Mesendoderm (in vitro differentiated cells): ENCODE measurements around the gene SLC1A2.

Source experiments
- DNase-seq: peaks from one replicate; pipeline ENCODE4 v3.0.0; 2013
- H2AK5ac ChIP-seq: 2 replicates; pipeline ENCODE4 v1.6.1; 2013; ENCODE audit warnings: low read length, inconsistent platforms
- H2BK120ac ChIP-seq: 2 replicates; pipeline ENCODE4 v1.6.1; 2013; ENCODE audit warnings: low read depth, mild to moderate bottlenecking, low read length, moderate library complexity, mixed read lengths
- H2BK15ac ChIP-seq: replicated peaks from 2 replicates; pipeline ENCODE4 v1.6.1; 2013; ENCODE audit warnings: low read depth, mild to moderate bottlenecking, moderate library complexity
- H2BK5ac ChIP-seq: 2 replicates; pipeline ENCODE4 v1.6.1; 2013; ENCODE audit warnings: low read length, inconsistent platforms
- H3K18ac ChIP-seq: 2 replicates; pipeline ENCODE4 v1.6.1; 2013; ENCODE audit warnings: mild to moderate bottlenecking, low read length, mixed read lengths
- H3K23ac ChIP-seq: one replicate; pipeline ENCODE4 v1.6.1; 2013; ENCODE audit warnings: low read length
- H3K27ac ChIP-seq: 2 replicates; pipeline ENCODE4 v1.5.1; 2013; ENCODE audit warnings: low read depth, mild to moderate bottlenecking, inconsistent platforms, low read length, moderate library complexity
- H3K27me3 ChIP-seq: 2 replicates; pipeline ENCODE4 v1.6.1; 2013; ENCODE audit warnings: low read length, control low read depth, mild to moderate bottlenecking, inconsistent platforms; ENCODE audit not compliant: insufficient read depth, poor library complexity
- H3K36me3 ChIP-seq: 2 replicates; pipeline ENCODE4 v1.6.1; 2013; ENCODE audit warnings: low read length, inconsistent platforms; ENCODE audit not compliant: control insufficient read depth, insufficient read depth
- H3K4ac ChIP-seq: one replicate; pipeline ENCODE4 v1.6.1; 2013; ENCODE audit warnings: low read depth, mild to moderate bottlenecking, low read length, moderate library complexity
- H3K4me1 ChIP-seq: 2 replicates; pipeline ENCODE4 v1.6.1; 2013; ENCODE audit warnings: low read depth, low read length, inconsistent platforms; ENCODE audit not compliant: control insufficient read depth
- H3K4me2 ChIP-seq: 2 replicates; pipeline ENCODE4 v1.6.1; 2013; ENCODE audit warnings: low read length
- H3K4me3 ChIP-seq: 2 replicates; pipeline ENCODE4 v1.5.1; 2013; ENCODE audit warnings: mild to moderate bottlenecking, low read length
- H3K56ac ChIP-seq: one replicate; pipeline ENCODE4 v1.6.1; 2013; ENCODE audit warnings: low read length
- H3K79me1 ChIP-seq: 2 replicates; pipeline ENCODE4 v1.6.1; 2013; ENCODE audit warnings: low read length, inconsistent platforms
- H3K79me2 ChIP-seq: 2 replicates; pipeline ENCODE4 v1.6.1; 2013; ENCODE audit warnings: mild to moderate bottlenecking, low read length; ENCODE audit not compliant: control insufficient read depth, insufficient read depth
- H3K9ac ChIP-seq: 2 replicates; pipeline ENCODE4 v1.6.1; 2013; ENCODE audit warnings: low read length, inconsistent platforms
- H4K5ac ChIP-seq: one replicate; pipeline ENCODE4 v1.6.1; 2013; ENCODE audit warnings: low read length
- H4K8ac ChIP-seq: one replicate; pipeline ENCODE4 v1.6.1; 2013; ENCODE audit warnings: low read depth, mild to moderate bottlenecking, control low read depth, low read length, moderate library complexity
- WGBS: extraction: QIAGEN DNeasy Blood & Tissue Kit; methylation state at CpG from one replicate; pipeline ENCODE4 v1.1.7; 2013; ENCODE audit warnings: low lambda C conversion rate, missing lambda C conversion rate; ENCODE audit not compliant: insufficient coverage; ENCODE audit errors: extremely low coverage; 5-methylcytosine and 5-hydroxymethylcytosine counted together

Gene SLC1A2

DNA sequence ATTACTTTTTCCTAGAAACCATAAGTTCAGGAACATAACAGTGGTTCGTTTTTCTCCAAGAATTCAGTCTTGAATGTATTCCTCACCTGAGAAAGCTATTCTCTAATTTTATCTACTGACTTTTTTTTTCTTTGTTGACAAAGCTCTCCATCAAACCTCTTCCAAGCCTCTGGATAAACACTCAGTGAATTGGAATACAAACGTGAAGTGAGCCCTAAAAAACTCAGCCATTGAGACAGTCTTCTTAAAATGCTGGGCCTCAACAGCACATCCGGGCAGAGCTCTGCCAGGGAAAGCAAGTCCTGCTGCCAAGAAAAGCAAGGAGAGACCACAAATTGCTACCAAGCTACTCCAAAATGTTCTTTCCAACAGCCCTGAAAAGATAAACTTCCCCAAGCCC lies 7.7 kb upstream of the SLC1A2 start:
- Histone ChIP-seq H3K18ac (no peak overlapping the region), H2BK120ac (no peak overlapping the region), H3K79me1 (no peaks in the 10 kb centered on the region), H4K5ac (no peak overlapping the region), H2BK5ac (no peak overlapping the region), H2AK5ac (no peak overlapping the region), H3K36me3 (no peaks in the 10 kb centered on the region), H2BK15ac (no peak overlapping the region), H3K4me3 (no peak overlapping the region), H3K79me2 (no peaks in the 10 kb centered on the region), H3K27ac (no peak overlapping the region), H3K4ac (no peak overlapping the region), H3K27me3 (no peaks in the 10 kb centered on the region), H3K9ac (no peak overlapping the region), H3K23ac (no peak overlapping the region), H3K4me2 (no peak overlapping the region), H3K4me1 (no peaks in the 10 kb centered on the region), H3K56ac (no peak overlapping the region), H4K8ac (no peak overlapping the region)
- no CpG with 5 or more reads among the region's 3 CpGs for WGBS
- DNase-seq, result no peak

GRCh38 chr11:35426351-35426750 lies 7.0 kb upstream of the SLC1A2 start:
- Histone ChIP-seq H3K4ac (no peak overlapping the region), H3K23ac (no peak overlapping the region), H3K36me3 (no peaks in the 10 kb centered on the region), H2AK5ac (no peak overlapping the region), H2BK15ac (no peak overlapping the region), H3K9ac (no peak overlapping the region), H3K27ac (no peak overlapping the region), H3K79me1 (no peaks in the 10 kb centered on the region), H3K4me2 (no peak overlapping the region), H4K8ac (no peak overlapping the region), H3K4me3 (no peak overlapping the region), H3K18ac (no peak overlapping the region), H3K4me1 (no peaks in the 10 kb centered on the region), H2BK5ac (no peak overlapping the region), H3K79me2 (no peaks in the 10 kb centered on the region), H2BK120ac (no peak overlapping the region), H4K5ac (no peak overlapping the region), H3K56ac (no peak overlapping the region), H3K27me3 (peaks cover 3% of the 10 kb centered on the region)
- DNase-seq, result no peak
- WGBS, result no CpG with 5 or more reads among the region's 1 CpG

DNA sequence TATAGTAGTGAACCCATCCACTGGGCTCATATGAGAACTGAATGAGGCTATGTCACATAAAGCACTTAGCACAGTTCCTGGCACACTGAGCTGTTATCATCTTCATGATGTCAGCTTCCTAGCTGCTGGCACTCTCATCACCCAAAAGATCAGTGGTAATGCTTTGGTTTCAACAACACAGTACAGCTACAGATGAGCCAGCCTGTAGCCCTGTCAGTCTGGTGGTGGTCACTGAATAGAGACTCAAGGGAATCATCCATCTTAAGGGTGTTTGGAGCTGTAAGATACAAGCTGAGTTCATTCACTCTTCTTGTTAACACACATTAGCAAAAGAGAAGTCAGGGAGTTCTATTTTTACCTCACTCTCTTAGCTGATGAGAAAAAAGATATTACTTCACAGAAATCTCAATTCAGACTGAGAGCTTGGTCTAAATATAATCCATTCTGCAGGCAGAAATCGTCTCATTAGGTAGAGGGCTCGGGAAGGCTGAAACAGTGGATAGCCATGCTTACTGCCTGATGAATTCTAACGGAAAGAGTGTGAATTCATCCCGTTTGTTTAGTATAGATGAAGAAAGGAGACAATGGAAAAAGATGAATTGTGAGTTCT lies 6.3 kb upstream of the SLC1A2 start:
- Histone ChIP-seq H3K4me2 (no peak overlapping the region), H4K8ac (no peak overlapping the region), H3K79me2 (no peaks in the 10 kb centered on the region), H3K4me1 (no peaks in the 10 kb centered on the region), H3K4ac (no peak overlapping the region), H2AK5ac (no peak overlapping the region), H3K56ac (no peak overlapping the region), H2BK5ac (no peak overlapping the region), H2BK15ac (no peak overlapping the region), H3K27ac (no peak overlapping the region), H3K36me3 (no peaks in the 10 kb centered on the region), H3K4me3 (no peak overlapping the region), H3K18ac (no peak overlapping the region), H3K27me3 (peaks cover 6% of the 10 kb centered on the region), H4K5ac (no peak overlapping the region), H3K9ac (no peak overlapping the region), H3K79me1 (no peaks in the 10 kb centered on the region), H3K23ac (no peak overlapping the region), H2BK120ac (no peak overlapping the region)
- no CpG with 5 or more reads among the region's 4 CpGs for WGBS
- no peak for DNase-seq

GRCh38 chr11:35424157-35424940 lies 5.0 kb upstream of the SLC1A2 start:
- Histone ChIP-seq H3K4me2 (no peak overlapping the region), H3K4me3 (no peak overlapping the region), H3K23ac (no peak overlapping the region), H3K4ac (no peak overlapping the region), H3K4me1 (no peaks in the 10 kb centered on the region), H2BK15ac (no peak overlapping the region), H3K18ac (no peak overlapping the region), H3K27me3 (peaks cover 16% of the 10 kb centered on the region), H2BK5ac (no peak overlapping the region), H3K9ac (no peak overlapping the region), H3K36me3 (no peaks in the 10 kb centered on the region), H4K8ac (no peak overlapping the region), H2BK120ac (no peak overlapping the region), H3K56ac (no peak overlapping the region), H3K27ac (no peak overlapping the region), H3K79me1 (no peaks in the 10 kb centered on the region), H4K5ac (no peak overlapping the region), H3K79me2 (no peaks in the 10 kb centered on the region), H2AK5ac (no peak overlapping the region)
- WGBS, result no CpG with 5 or more reads among the region's 4 CpGs
- DNase-seq, result no peak

GRCh38 chr11:35420371-35420770 lies 1.0 kb upstream of the SLC1A2 start:
- H3K4me3 ChIP-seq, result no peak overlapping the region
- no peak overlapping the region for H4K5ac ChIP-seq
- no peaks in the 10 kb centered on the region for H3K79me2 ChIP-seq
- H4K8ac ChIP-seq, result no peak overlapping the region
- H3K4ac ChIP-seq, result no peak overlapping the region
- H2BK5ac ChIP-seq, result no peak overlapping the region
- no peak overlapping the region for H3K56ac ChIP-seq
- DNase-seq, result peak; percentile 25
- H3K23ac ChIP-seq, result peak overlapping the region; percentile 11
- no peaks in the 10 kb centered on the region for H3K79me1 ChIP-seq
- peaks cover 38% of the 10 kb centered on the region for H3K27me3 ChIP-seq
- H3K27ac ChIP-seq, result no peak overlapping the region
- no peak overlapping the region for H2AK5ac ChIP-seq
- H3K18ac ChIP-seq, result no peak overlapping the region
- no peak overlapping the region for H2BK15ac ChIP-seq
- peak overlapping the region; percentile 4 for H3K4me2 ChIP-seq
- H3K4me1 ChIP-seq, result no peaks in the 10 kb centered on the region
- peak overlapping the region; percentile 9 for H3K9ac ChIP-seq
- no CpG with 5 or more reads among the region's 17 CpGs for WGBS
- H3K36me3 ChIP-seq, result no peaks in the 10 kb centered on the region
- H2BK120ac ChIP-seq, result no peak overlapping the region
